Activated T-cell treated with anti-CD3 and anti-CD28 coated beads, Interleukin-2, amount 50 U/mL, for 4 hours (primary cell): ENCODE results near the gene ITGAL. TPM values are rescaled to one million over a fixed set of nuclear protein-coding genes. Genes with fewer than 3 reads are reported as not detected.
"Not testable (repeated sequence)": the region's sequence is repeated elsewhere in the genome, so short reads cannot be mapped to it uniquely, and the experiment has no call there.

Experiments used
- ATAC-seq, 2 donors: fragments of 200-7000 bp; cut with Tn5 transposase; one replicate each; pipeline ENCODE4 v1.10.0; 2021
- DNase-seq: peaks from one replicate; pipeline ENCODE4 v3.0.0-alpha.2; 2020
- H3K27me3 Mint-ChIP-seq: one replicate; pipeline ENCODE4 v1.8.0; 2021; ENCODE audit warnings: low read depth, mixed read lengths
- H3K36me3 Mint-ChIP-seq: one replicate; pipeline ENCODE4 v1.8.0; 2022; ENCODE audit warnings: mixed read lengths; ENCODE audit not compliant: insufficient read depth
- H3K4me1 Mint-ChIP-seq: one replicate; pipeline ENCODE4 v1.8.0; 2021; ENCODE audit warnings: low read depth, mixed read lengths
- H3K4me3 Mint-ChIP-seq: one replicate; pipeline ENCODE4 v1.8.0; 2021; ENCODE audit warnings: mild to moderate bottlenecking, moderate library complexity, mixed read lengths
- H3K9me3 Mint-ChIP-seq: one replicate; pipeline ENCODE4 v1.8.0; 2021; ENCODE audit warnings: mixed read lengths
- total RNA-seq, 3 donors: library from RNA; stranded (reverse); gene quantifications; one replicate each; pipeline ENCODE4 v1.2.1, GENCODE V29; 2021

The ITGAL gene
- total RNA-seq, 3 donors from 2014 or later, result 193 to 259 (median 220) TPM

DNA sequence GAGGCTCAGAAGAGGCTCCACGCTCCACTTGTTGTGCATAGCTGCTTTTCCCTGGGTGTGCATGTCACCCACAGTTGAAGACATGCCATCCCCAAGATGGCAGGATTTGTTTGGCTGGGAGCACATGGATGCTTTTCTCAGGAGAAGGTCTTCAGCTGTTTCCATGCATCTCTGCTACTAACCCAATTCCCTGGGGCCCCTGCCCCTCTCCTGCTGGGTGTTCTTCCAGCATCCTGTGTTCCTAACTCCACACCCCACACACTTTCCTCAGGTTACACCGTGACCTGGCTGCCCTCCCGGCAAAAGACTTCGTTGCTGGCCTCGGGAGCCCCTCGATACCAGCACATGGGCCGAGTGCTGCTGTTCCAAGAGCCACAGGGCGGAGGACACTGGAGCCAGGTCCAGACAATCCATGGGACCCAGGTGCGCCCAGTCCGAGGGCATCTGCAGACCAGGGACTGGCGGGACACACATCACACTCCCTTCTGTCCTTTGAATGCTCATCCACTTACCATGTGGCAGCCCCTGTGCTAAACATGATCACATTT lies 21.5 kb downstream of the ITGAL start:
- H3K4me1 Mint-ChIP-seq, result peaks cover 17% of the 10 kb centered on the region
- ATAC-seq (no peak), DNase-seq (no peak)
- no peaks in the 10 kb centered on the region for H3K9me3 Mint-ChIP-seq
- no peaks in the 10 kb centered on the region for H3K27me3 Mint-ChIP-seq
- peaks cover 27% of the 10 kb centered on the region for H3K36me3 Mint-ChIP-seq
- H3K4me3 Mint-ChIP-seq, result no peak overlapping the region

DNA sequence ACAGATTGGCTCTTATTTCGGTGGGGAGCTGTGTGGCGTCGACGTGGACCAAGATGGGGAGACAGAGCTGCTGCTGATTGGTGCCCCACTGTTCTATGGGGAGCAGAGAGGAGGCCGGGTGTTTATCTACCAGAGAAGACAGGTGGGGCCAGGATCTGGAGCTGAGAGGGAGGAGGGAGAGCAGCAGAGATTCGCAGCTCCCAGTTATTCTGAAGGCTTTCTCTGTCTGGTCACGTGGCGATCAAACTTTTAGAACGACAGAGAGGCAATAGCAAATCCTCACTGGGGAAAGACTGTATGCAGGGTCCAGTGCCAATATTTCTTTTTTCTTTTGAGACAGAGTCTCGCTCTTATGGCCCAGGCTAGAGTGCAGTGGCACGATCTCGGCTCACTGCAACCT lies 22.2 kb downstream of the ITGAL start:
- Mint-ChIP-seq H3K36me3 (peaks cover 28% of the 10 kb centered on the region), H3K27me3 (no peaks in the 10 kb centered on the region), H3K9me3 (no peaks in the 10 kb centered on the region), H3K4me3 (no peak overlapping the region), H3K4me1 (peaks cover 17% of the 10 kb centered on the region)
- ATAC-seq, result no peak
- DNase-seq, result no peak

DNA sequence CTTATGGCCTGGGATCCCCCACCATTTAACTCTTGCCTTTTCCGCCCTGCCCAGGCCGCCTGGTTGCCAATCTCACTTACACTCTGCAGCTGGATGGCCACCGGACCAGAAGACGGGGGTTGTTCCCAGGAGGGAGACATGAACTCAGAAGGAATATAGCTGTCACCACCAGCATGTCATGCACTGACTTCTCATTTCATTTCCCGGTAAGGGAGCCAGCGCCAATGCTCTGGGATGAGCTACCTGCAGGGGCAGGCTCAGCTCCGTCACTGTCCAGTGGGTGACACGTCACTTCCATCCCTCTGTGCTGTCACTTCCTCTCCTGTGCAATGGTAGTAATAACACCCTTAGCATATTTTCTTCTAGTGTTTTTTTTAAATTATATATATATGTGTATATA lies 26.7 kb downstream of the ITGAL start:
- Mint-ChIP-seq H3K4me3 (no peak overlapping the region), H3K4me1 (peaks cover 7% of the 10 kb centered on the region), H3K27me3 (no peaks in the 10 kb centered on the region), H3K36me3 (peaks cover 20% of the 10 kb centered on the region), H3K9me3 (no peaks in the 10 kb centered on the region)
- ATAC-seq (no peak), DNase-seq (no peak)

DNA sequence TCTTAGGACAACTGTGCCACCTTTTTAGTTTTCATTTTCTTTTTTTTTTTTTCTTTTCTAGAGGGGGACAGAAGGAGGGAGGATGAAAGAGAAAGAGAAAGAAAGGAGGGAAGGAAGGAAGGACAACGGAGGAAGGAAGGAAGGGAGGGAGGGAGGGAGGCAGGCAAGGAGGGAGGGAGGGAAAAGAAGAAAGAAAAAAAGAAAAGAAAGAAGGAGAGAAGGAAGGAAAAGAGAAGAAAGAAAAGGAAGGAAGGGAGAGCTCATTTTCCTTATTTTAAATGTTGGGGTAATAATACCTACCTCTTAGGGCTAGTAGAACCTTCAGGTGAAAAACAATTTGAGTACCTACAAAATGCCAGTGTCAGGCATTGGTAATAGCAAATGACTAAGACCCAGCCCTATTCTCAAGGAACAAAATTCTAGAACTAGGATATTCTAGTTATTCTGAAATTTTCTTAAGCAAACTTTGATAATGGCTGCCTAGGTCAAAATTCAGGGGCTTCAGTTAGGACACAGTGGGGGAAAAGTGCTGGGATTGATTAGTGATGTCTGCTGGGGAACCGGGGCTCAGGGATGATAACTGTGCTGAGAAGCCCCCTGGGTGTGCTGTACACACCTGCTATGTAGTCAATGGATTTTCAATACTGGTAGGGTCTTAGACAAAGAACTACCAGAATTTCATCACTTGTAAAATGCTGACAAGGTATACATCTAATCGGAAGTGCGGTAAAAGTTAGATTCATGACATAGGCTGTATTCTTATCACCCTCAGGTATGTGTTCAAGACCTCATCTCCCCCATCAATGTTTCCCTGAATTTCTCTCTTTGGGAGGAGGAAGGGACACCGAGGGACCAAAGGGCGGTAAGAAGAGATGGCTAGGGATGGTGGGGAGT lies 31.1 kb downstream of the ITGAL start:
- H3K27me3 Mint-ChIP-seq, result no peaks in the 10 kb centered on the region
- H3K4me3 Mint-ChIP-seq, result no peak overlapping the region
- ATAC-seq (no peak), DNase-seq (no peak)
- peaks cover 21% of the 10 kb centered on the region for H3K36me3 Mint-ChIP-seq
- H3K9me3 Mint-ChIP-seq, result no peaks in the 10 kb centered on the region
- peaks cover 7% of the 10 kb centered on the region for H3K4me1 Mint-ChIP-seq

DNA sequence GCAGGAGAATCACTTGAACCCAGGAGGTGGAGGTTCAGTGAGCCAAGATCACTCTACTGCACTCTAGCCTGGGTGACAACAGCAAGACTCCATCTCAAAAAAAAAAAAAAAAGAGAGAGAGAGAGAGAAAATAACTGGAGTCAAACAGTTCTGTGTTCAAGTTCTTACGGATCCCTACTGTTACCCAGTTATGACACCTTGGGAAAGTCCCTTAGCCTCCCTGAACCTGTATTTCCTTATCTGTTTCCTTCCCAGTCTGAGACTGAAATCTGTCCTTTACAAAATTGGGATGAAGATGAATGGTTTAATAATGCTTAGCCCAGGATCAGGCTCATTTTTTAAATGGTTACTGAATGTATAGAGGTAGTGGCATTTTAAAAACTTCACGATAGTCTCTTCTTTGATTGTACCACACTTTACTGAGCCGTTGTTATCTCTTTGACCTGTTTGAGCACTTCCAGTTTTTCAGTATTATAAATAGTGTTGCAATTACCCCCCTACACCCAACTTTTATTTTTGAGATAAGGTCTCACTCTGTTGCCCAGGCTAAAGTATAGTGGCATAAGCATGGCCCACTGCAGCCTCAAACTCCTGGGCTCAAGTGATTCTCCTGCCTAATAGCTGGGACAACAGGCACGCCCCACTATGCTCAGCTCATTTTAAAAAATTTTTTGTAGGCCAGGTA lies 36.7 kb downstream of the ITGAL start:
- DNase-seq (no peak), ATAC-seq (no peak)
- H3K4me1 Mint-ChIP-seq, result peaks cover 1% of the 10 kb centered on the region
- H3K4me3 Mint-ChIP-seq, result no peak overlapping the region
- no peaks in the 10 kb centered on the region for H3K9me3 Mint-ChIP-seq
- H3K27me3 Mint-ChIP-seq, result no peaks in the 10 kb centered on the region
- peaks cover 40% of the 10 kb centered on the region for H3K36me3 Mint-ChIP-seq

DNA sequence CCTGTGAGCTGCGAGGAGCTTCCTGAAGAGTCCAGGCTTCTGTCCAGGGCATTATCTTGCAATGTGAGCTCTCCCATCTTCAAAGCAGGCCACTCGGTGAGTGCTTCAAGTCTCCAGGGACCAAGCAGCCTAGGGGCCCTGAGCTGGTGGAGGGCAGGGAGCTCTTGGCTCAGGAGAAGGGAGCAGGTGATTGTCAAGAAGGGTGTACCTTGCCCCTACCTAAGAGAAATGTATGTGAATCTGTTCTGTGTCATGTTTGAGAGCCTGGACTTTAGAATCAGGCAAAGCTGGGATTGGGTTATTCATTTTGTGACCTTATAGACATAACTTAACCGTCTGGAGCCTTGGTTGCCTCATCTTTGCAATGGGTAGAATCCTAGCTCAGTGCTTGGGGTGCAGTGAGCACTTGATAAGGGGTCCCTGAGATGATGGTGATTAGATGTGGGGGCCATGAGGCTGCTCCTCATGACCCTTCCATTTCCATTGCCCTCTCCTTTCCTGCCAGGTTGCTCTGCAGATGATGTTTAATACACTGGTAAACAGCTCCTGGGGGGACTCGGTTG lies 37.9 kb downstream of the ITGAL start:
- no peaks in the 10 kb centered on the region for H3K27me3 Mint-ChIP-seq
- no peak for ATAC-seq
- H3K9me3 Mint-ChIP-seq, result no peaks in the 10 kb centered on the region
- peaks cover 41% of the 10 kb centered on the region for H3K36me3 Mint-ChIP-seq
- no peak for DNase-seq
- H3K4me3 Mint-ChIP-seq, result no peak overlapping the region
- peaks cover 1% of the 10 kb centered on the region for H3K4me1 Mint-ChIP-seq

DNA sequence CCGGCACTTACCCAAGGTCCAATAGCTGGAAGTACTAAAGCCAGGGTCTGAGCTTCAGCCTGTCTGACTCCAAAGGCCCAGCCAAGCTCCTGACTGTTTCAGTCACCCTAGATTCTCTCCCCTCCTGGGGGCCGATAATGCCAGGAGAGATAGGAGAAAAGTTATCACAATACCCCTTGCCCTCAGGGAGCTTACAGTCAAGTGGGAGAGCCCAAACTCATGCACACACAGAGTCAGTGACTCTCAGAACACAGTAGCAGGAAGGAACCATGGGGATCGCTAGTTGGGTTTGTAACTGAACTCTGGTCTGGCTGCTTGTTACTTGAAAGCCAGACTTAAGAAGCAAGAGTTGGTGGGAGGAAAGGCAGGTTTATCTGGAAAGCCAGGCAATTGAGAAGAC lies 39.0 kb downstream of the ITGAL start:
- no peaks in the 10 kb centered on the region for H3K27me3 Mint-ChIP-seq
- H3K36me3 Mint-ChIP-seq, result peaks cover 45% of the 10 kb centered on the region
- DNase-seq (no peak), ATAC-seq (no peak)
- no peaks in the 10 kb centered on the region for H3K9me3 Mint-ChIP-seq
- no peak overlapping the region for H3K4me3 Mint-ChIP-seq
- H3K4me1 Mint-ChIP-seq, result peaks cover 1% of the 10 kb centered on the region

DNA sequence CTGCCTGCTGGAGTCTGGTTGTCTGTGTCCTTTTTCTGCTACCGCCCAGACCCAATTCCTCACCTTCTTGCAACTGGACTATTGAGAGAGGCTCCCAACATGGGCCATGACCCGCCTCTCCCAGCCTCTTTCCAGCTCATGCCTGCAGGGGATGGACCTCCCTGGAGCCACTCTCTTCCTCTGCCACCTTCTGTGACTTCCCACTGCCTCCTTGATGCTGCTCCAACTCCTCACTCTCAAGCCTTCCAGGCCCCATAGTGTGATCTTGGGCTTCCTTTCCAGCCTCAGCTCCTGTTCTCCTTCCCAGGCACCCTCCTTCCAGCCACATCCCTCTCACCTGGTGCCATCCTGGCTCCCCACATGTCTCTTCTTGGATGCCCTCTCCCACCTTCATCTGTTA lies 42.7 kb downstream of the ITGAL start:
- peaks cover 56% of the 10 kb centered on the region for H3K36me3 Mint-ChIP-seq
- DNase-seq, result no peak
- no peaks in the 10 kb centered on the region for H3K4me1 Mint-ChIP-seq
- H3K9me3 Mint-ChIP-seq, result no peaks in the 10 kb centered on the region
- H3K27me3 Mint-ChIP-seq, result no peaks in the 10 kb centered on the region
- no peak for ATAC-seq
- H3K4me3 Mint-ChIP-seq, result no peak overlapping the region

DNA sequence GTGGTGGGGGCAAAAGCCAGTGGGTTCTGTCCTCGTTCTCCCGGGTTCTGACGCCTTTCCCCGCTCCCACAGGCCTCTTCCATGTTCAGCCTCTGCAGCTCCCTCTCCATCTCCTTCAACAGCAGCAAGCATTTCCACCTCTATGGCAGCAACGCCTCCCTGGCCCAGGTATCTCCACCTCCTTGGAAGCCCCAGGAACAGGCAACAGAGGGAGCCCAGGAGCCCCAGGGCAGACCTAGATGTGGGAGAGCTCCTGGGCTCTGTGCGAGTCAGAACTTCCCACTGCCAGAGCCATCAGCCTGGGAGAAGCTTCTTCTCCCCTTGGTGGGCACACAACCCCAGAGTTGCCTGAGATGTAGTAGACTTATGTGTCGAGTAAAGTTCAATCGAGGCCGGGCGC lies 46.0 kb downstream of the ITGAL start:
- H3K36me3 Mint-ChIP-seq, result peaks cover 39% of the 10 kb centered on the region
- no peaks in the 10 kb centered on the region for H3K27me3 Mint-ChIP-seq
- H3K4me1 Mint-ChIP-seq, result no peaks in the 10 kb centered on the region
- no peak overlapping the region for H3K4me3 Mint-ChIP-seq
- DNase-seq (no peak), ATAC-seq (no peak)
- H3K9me3 Mint-ChIP-seq, result no peaks in the 10 kb centered on the region

DNA sequence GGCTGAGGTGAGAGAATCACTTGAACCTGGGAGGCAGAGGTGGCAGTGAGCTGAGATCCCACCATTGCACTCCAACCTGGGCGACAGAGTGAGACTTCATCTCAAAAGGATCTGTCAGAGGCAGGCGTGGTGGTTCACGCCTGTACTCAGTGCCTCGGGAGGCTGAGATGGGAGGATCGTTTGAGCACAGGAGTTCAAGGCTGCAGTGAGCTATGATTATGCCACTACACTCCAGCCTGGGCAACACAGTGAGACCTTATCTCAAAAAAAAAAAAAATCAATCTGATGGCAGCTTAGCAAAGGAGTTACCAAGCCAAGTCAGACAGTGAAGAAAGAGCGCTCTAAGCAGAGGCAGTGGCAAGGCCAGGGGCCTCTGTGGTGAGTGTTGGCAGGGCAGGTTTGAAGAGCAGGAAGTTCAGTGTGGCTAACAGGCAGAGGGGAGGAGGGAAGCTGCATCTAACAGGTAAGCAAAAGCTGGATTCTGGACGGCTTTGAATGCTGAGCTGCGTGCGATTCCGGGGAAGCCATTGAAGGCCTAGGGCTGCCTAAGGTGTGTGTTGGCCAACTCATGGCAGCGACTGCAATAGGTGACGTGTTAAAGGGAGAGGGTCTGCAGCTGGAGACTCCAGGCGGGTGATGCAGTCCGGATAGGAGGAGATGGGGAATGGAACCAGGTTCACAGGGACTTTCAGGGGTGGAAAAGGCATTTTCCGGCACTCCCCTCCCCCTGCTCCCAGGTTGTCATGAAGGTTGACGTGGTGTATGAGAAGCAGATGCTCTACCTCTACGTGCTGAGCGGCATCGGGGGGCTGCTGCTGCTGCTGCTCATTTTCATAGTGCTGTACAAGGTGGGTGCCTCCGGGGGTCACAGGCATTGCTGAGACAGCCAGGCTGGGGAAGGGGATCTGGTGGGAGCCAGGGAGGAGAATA lies 46.8 kb downstream of the ITGAL start:
- no peaks in the 10 kb centered on the region for H3K9me3 Mint-ChIP-seq
- DNase-seq, result no peak
- no peaks in the 10 kb centered on the region for H3K27me3 Mint-ChIP-seq
- no peak overlapping the region for H3K4me3 Mint-ChIP-seq
- peak in 1 of 2 donors; percentile 20 for ATAC-seq
- peaks cover 36% of the 10 kb centered on the region for H3K36me3 Mint-ChIP-seq
- H3K4me1 Mint-ChIP-seq, result no peaks in the 10 kb centered on the region

DNA sequence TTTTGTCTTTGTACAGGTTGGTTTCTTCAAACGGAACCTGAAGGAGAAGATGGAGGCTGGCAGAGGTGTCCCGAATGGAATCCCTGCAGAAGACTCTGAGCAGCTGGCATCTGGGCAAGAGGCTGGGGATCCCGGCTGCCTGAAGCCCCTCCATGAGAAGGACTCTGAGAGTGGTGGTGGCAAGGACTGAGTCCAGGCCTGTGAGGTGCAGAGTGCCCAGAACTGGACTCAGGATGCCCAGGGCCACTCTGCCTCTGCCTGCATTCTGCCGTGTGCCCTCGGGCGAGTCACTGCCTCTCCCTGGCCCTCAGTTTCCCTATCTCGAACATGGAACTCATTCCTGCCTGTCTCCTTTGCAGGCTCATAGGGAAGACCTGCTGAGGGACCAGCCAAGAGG lies 48.9 kb downstream of the ITGAL start:
- Mint-ChIP-seq H3K27me3 (no peaks in the 10 kb centered on the region), H3K4me1 (peaks cover 3% of the 10 kb centered on the region)

DNA sequence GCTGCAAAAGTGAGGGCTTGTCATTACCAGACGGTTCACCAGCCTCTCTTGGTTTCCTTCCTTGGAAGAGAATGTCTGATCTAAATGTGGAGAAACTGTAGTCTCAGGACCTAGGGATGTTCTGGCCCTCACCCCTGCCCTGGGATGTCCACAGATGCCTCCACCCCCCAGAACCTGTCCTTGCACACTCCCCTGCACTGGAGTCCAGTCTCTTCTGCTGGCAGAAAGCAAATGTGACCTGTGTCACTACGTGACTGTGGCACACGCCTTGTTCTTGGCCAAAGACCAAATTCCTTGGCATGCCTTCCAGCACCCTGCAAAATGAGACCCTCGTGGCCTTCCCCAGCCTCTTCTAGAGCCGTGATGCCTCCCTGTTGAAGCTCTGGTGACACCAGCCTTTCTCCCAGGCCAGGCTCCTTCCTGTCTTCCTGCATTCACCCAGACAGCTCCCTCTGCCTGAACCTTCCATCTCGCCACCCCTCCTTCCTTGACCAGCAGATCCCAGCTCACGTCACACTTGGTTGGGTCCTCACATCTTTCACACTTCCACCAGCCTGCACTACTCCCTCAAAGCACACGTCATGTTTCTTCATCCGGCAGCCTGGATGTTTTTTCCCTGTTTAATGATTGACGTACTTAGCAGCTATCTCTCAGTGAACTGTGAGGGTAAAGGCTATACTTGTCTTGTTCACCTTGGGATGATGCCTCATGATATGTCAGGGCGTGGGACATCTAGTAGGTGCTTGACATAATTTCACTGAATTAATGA lies 49.5 kb downstream of the ITGAL start:
- Mint-ChIP-seq H3K9me3 (no peaks in the 10 kb centered on the region), H3K4me3 (no peak overlapping the region), H3K36me3 (peaks cover 24% of the 10 kb centered on the region), H3K27me3 (no peaks in the 10 kb centered on the region), H3K4me1 (peaks cover 3% of the 10 kb centered on the region)
- DNase-seq (no peak), ATAC-seq (no peak)

More for the DNA sequence above, 48.9 kb downstream of the ITGAL start:
- Mint-ChIP-seq H3K4me3 (no peak overlapping the region), H3K9me3 (no peaks in the 10 kb centered on the region), H3K36me3 (peaks cover 27% of the 10 kb centered on the region)
- no peak for ATAC-seq
- no peak for DNase-seq

DNA sequence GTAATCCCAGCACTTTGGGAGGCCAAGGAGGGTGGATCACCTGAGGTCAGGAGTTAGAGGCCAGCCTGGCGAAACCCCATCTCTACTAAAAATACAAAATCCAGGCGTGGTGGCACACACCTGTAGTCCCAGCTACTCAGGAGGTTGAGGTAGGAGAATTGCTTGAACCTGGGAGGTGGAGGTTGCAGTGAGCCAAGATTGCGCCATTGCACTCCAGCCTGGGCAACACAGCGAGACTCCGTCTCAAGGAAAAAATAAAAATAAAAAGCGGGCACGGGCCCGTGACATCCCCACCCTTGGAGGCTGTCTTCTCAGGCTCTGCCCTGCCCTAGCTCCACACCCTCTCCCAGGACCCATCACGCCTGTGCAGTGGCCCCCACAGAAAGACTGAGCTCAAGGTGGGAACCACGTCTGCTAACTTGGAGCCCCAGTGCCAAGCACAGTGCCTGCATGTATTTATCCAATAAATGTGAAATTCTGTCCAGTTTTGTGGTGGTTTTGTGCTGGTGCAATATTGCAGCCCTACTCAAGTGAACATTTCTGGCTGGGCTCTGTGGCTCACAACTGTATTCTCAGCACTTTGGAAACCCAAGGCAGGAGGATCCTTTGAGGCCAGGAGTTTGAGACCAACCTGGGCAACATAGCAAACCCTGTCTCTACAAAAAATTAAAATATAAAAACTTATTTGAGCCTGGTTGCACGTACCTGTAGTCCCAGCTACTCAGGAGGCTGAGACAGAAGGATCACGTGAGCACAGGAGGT lies 50.3 kb downstream of the ITGAL start:
- not testable (repeated sequence) for ATAC-seq, H3K4me3 Mint-ChIP-seq, H3K9me3 Mint-ChIP-seq, H3K27me3 Mint-ChIP-seq, DNase-seq, H3K4me1 Mint-ChIP-seq
- peaks cover 23% of the 10 kb centered on the region for H3K36me3 Mint-ChIP-seq
